Activated T-helper 1 cell treated with anti-CD3 and anti-CD28 coated beads, Interleukin-12 subunit alpha, Interleukin-12 subunit beta, Interleukin-2, Interleukin-4 antibody, amounts not matched to agents 30 ng/mL and 10 ng/mL and 1 ng/mL, durations not matched to agents 14 hours and 24 hours and 36 hours (primary cell): ENCODE measurements around the gene TSHR. TPM values are rescaled to one million over a fixed set of nuclear protein-coding genes. Genes with fewer than 3 reads are reported as not detected.
A peak's percentile ranks its signal among the peaks of the same experiment; 100 is the strongest.

Source experiments
- DNase-seq: peaks from one replicate; pipeline ENCODE4 v3.0.0; 2021; ENCODE audit warnings: low spot score
- H3K27ac Mint-ChIP-seq: one replicate; pipeline ENCODE4 v1.8.0; 2021; ENCODE audit warnings: mild to moderate bottlenecking, mixed read lengths
- H3K27me3 Mint-ChIP-seq: one replicate; pipeline ENCODE4 v1.8.0; 2022; ENCODE audit warnings: mild to moderate bottlenecking, moderate library complexity, mixed read lengths; ENCODE audit not compliant: insufficient read depth
- H3K36me3 Mint-ChIP-seq: one replicate; pipeline ENCODE4 v1.8.0; 2021; ENCODE audit warnings: low read depth, mixed read lengths
- H3K4me1 Mint-ChIP-seq: one replicate; pipeline ENCODE4 v1.8.0; 2021; ENCODE audit warnings: low read depth, mixed read lengths
- H3K4me3 Mint-ChIP-seq: one replicate; pipeline ENCODE4 v1.8.0; 2021; ENCODE audit warnings: mild to moderate bottlenecking, moderate library complexity, mixed read lengths
- H3K9me3 Mint-ChIP-seq: one replicate; pipeline ENCODE4 v1.8.0; 2021; ENCODE audit warnings: mixed read lengths
- intact Hi-C: fragments of 100-400 bp; cut with micrococcal nuclease; formaldehyde crosslinking; loops from one replicate; pipeline ENCODE4 v1.15.1; 2024
- total RNA-seq: library from RNA; stranded (reverse); gene quantifications from 2 replicates; pipeline ENCODE4 v1.2.3, GENCODE V29; 2022

Gene TSHR
- total RNA-seq, 1 donor from 2014 or later: 0.16 TPM

DNA sequence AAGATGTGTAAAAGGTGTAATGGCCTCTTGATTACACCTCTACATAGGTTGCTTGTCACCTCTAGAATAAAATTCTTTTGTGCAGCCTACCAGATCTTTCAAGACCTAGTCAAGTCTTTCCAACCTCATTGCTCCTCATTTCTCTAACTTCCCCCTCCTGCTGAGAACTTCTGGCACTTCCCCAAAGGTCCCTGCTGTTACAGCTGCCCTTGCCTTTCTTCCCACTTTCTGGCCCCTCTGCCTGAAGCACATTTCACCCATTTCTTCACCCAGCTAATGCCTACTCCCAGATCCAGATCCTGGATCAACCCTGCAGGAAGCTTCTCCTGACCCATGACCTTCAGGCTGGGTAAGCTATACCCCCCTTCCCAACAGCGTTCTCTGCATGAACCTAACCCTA is 1.5 kb downstream of the TSHR start:
- no peaks in the 10 kb centered on the region for H3K9me3 Mint-ChIP-seq
- no peak overlapping the region for H3K27ac Mint-ChIP-seq
- H3K27me3 Mint-ChIP-seq: peaks cover 19% of the 10 kb centered on the region
- peaks cover 69% of the 10 kb centered on the region for H3K4me1 Mint-ChIP-seq
- peak overlapping the region; percentile 65 for H3K4me3 Mint-ChIP-seq
- intact Hi-C loops: no loop called here
- DNase-seq: no peak
- peaks cover 12% of the 10 kb centered on the region for H3K36me3 Mint-ChIP-seq

GRCh38 chr14:80957613-80958012 is 2.2 kb downstream of the TSHR start:
- peaks cover 17% of the 10 kb centered on the region for H3K36me3 Mint-ChIP-seq
- no peaks in the 10 kb centered on the region for H3K9me3 Mint-ChIP-seq
- H3K4me1 Mint-ChIP-seq: peaks cover 69% of the 10 kb centered on the region
- peaks cover 16% of the 10 kb centered on the region for H3K27me3 Mint-ChIP-seq
- intact Hi-C loops: no loop called here
- DNase-seq: no peak
- H3K4me3 Mint-ChIP-seq: no peak overlapping the region
- H3K27ac Mint-ChIP-seq: no peak overlapping the region

DNA sequence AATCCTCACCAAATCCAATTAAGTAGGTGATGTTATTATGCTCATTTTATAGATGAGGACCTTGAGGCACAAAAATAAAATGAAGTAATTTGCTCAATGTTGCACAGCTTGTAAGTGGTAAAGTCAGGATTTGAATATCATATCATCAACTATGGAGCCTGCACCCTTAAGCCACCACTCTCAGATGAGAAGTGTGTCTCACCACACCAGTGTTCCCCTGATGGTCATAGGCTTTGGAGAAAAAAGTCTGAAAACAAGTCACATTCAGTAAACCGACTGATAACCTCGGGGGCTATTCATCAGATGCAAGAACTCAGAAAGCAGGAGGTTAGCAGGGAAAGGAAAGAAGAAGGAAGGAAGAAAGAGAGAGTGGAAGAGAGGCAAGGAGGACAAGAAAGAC is 2.8 kb downstream of the TSHR start:
- intact Hi-C loops: no loop called here

GRCh38 chr14:80958939-80959338 is 3.5 kb downstream of the TSHR start:
- H3K27me3 Mint-ChIP-seq: peaks cover 10% of the 10 kb centered on the region
- intact Hi-C loops: loop anchor here (1.0 kb wide), 8 partner anchors 14 to 372 kb away; no protein-coding TSS in a partner anchor
- no peak overlapping the region for H3K4me3 Mint-ChIP-seq
- H3K9me3 Mint-ChIP-seq: no peaks in the 10 kb centered on the region
- DNase-seq: no peak
- H3K36me3 Mint-ChIP-seq: peaks cover 20% of the 10 kb centered on the region
- peaks cover 69% of the 10 kb centered on the region for H3K4me1 Mint-ChIP-seq
- peak overlapping the region; percentile 87 for H3K27ac Mint-ChIP-seq

More for the DNA sequence above, 2.8 kb downstream of the TSHR start:
- Mint-ChIP-seq H3K9me3 (no peaks in the 10 kb centered on the region), H3K27me3 (peaks cover 10% of the 10 kb centered on the region), H3K27ac (peak overlapping the region; percentile 81), H3K4me3 (peak overlapping the region; percentile 69), H3K4me1 (peaks cover 69% of the 10 kb centered on the region), H3K36me3 (peaks cover 20% of the 10 kb centered on the region)
- no peak for DNase-seq

DNA sequence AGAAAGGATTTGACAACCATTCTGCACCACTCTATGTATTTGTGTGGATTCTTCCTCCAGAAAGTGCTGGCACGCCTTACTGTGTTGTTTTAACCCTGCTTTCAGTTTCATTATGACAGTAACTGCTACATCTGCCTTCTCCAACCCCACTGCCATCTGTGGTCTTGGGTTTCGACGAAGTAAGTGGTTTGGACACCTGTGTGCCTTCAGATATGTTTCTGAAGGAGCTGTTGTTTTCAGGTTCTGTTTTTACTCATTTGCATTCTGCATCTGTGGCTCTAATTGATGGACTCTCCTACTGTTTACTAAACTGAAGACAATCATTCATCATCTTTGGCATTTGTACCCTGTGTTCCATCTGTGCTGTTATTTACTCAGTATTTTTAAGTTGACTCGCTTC is 4.1 kb downstream of the TSHR start:
- Mint-ChIP-seq H3K27me3 (peaks cover 12% of the 10 kb centered on the region), H3K36me3 (peaks cover 20% of the 10 kb centered on the region), H3K9me3 (no peaks in the 10 kb centered on the region), H3K4me3 (peak overlapping the region; percentile 53), H3K4me1 (peaks cover 68% of the 10 kb centered on the region), H3K27ac (peak overlapping the region; percentile 87)
- peak; percentile 79 for DNase-seq
- intact Hi-C loops: loop anchor here (1.0 kb wide), 8 partner anchors 14 to 372 kb away; no protein-coding TSS in a partner anchor

GRCh38 chr14:80965037-80965436 is 9.6 kb downstream of the TSHR start:
- DNase-seq: no peak

GRCh38 chr14:80973931-80974641 is 18.7 kb downstream of the TSHR start:
- intact Hi-C loops: loop anchor here (1.0 kb wide), 1 partner anchor 15 kb away; no protein-coding TSS in a partner anchor
- Mint-ChIP-seq H3K9me3 (no peaks in the 10 kb centered on the region), H3K27me3 (peaks cover 12% of the 10 kb centered on the region), H3K36me3 (peaks cover 10% of the 10 kb centered on the region), H3K27ac (no peak overlapping the region), H3K4me1 (peaks cover 45% of the 10 kb centered on the region), H3K4me3 (no peak overlapping the region)
- DNase-seq: no peak

More at GRCh38 chr14:80965037-80965436, 9.6 kb downstream of the TSHR start:
- Mint-ChIP-seq H3K4me3 (no peak overlapping the region), H3K36me3 (peaks cover 15% of the 10 kb centered on the region), H3K4me1 (peaks cover 15% of the 10 kb centered on the region), H3K9me3 (no peaks in the 10 kb centered on the region), H3K27ac (no peak overlapping the region), H3K27me3 (peaks cover 6% of the 10 kb centered on the region)
- intact Hi-C loops: no loop called here

GRCh38 chr14:80974679-80975078 is 19.3 kb downstream of the TSHR start:
- Mint-ChIP-seq H3K9me3 (no peaks in the 10 kb centered on the region), H3K27ac (no peak overlapping the region), H3K36me3 (peaks cover 10% of the 10 kb centered on the region), H3K4me1 (peaks cover 48% of the 10 kb centered on the region), H3K27me3 (peaks cover 13% of the 10 kb centered on the region), H3K4me3 (no peak overlapping the region)
- intact Hi-C loops: no loop called here
- DNase-seq: no peak

- intact Hi-C loops: no loop called here
- peaks cover 10% of the 10 kb centered on the region for H3K36me3 Mint-ChIP-seq
- H3K9me3 Mint-ChIP-seq: no peaks in the 10 kb centered on the region
- H3K4me1 Mint-ChIP-seq: peaks cover 48% of the 10 kb centered on the region
- DNase-seq: no peak
- no peak overlapping the region for H3K27ac Mint-ChIP-seq
- no peak overlapping the region for H3K4me3 Mint-ChIP-seq
- peaks cover 18% of the 10 kb centered on the region for H3K27me3 Mint-ChIP-seq
These were observed 21.8 kb downstream of the TSHR start for GRCh38 chr14:80977221-80977620.

- Mint-ChIP-seq H3K4me1 (peaks cover 46% of the 10 kb centered on the region), H3K27ac (no peak overlapping the region), H3K4me3 (no peak overlapping the region), H3K36me3 (peaks cover 9% of the 10 kb centered on the region), H3K27me3 (peaks cover 18% of the 10 kb centered on the region), H3K9me3 (no peaks in the 10 kb centered on the region)
- intact Hi-C loops: loop anchor here (1.0 kb wide), 1 partner anchor 9 kb away; no protein-coding TSS in a partner anchor
- no peak for DNase-seq
These were observed 23.0 kb downstream of the TSHR start for GRCh38 chr14:80978403-80978802.

- Mint-ChIP-seq H3K36me3 (peaks cover 7% of the 10 kb centered on the region), H3K27ac (no peak overlapping the region), H3K4me1 (peaks cover 38% of the 10 kb centered on the region), H3K27me3 (peaks cover 12% of the 10 kb centered on the region), H3K4me3 (no peak overlapping the region), H3K9me3 (no peaks in the 10 kb centered on the region)
- DNase-seq: no peak
- intact Hi-C loops: no loop called here
These were observed 24.5 kb downstream of the TSHR start for GRCh38 chr14:80979951-80980350.

GRCh38 chr14:80981156-80981555 is 25.7 kb downstream of the TSHR start:
- H3K9me3 Mint-ChIP-seq: no peaks in the 10 kb centered on the region
- H3K27me3 Mint-ChIP-seq: peaks cover 7% of the 10 kb centered on the region
- intact Hi-C loops: no loop called here
- no peak overlapping the region for H3K4me3 Mint-ChIP-seq
- no peak overlapping the region for H3K27ac Mint-ChIP-seq
- H3K36me3 Mint-ChIP-seq: peaks cover 7% of the 10 kb centered on the region
- DNase-seq: no peak
- H3K4me1 Mint-ChIP-seq: peaks cover 39% of the 10 kb centered on the region

DNA sequence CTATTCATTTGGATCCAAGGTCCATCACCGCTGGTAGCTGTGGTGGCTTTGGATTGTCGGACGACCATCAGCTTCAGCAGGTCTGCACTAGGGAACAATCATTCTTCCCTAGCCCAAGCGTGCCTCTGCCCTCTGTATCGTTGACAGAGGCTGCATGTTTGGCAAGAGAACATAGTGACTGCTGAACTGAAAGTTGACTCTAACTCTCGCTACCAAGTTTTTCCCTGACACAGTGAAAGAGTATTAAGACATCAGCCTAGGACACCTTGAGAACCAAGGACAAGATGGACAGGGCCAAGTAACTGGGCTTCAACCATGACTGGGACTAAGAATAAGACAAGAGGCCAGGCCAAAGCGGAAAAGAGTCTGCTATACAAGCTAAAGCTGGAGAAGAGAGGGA is 26.3 kb downstream of the TSHR start:
- intact Hi-C loops: no loop called here
- peaks cover 7% of the 10 kb centered on the region for H3K27me3 Mint-ChIP-seq
- H3K27ac Mint-ChIP-seq: no peak overlapping the region

More for the DNA sequence above, 26.3 kb downstream of the TSHR start:
- DNase-seq: no peak
- no peaks in the 10 kb centered on the region for H3K9me3 Mint-ChIP-seq
- H3K36me3 Mint-ChIP-seq: peaks cover 4% of the 10 kb centered on the region
- H3K4me1 Mint-ChIP-seq: peaks cover 37% of the 10 kb centered on the region
- no peak overlapping the region for H3K4me3 Mint-ChIP-seq
